ENCODE results near the gene ADGRG1. TPM values are rescaled to one million over a fixed set of nuclear protein-coding genes. Genes with fewer than 3 reads are reported as not detected.

ADGRG1 gene
- total and polyA plus RNA-seq, 2 experiments from 2014 or later = 45.9 to 58.0 TPM

GRCh38 chr16:57699481-57699880, 71.1 kb downstream of the ADGRG1 start:
- DNase-seq (ENCODE audit: low spot score) = no peak
- Histone ChIP-seq H4K20me1 (ENCODE audit: insufficient read depth, poor library complexity, severe bottlenecking) (no peaks in the 10 kb centered on the region), H2AFZ (no peak overlapping the region), H3K4me1 (ENCODE audit: insufficient read depth) (peaks cover 24% of the 10 kb centered on the region), H3K27me3 (no peaks in the 10 kb centered on the region), H3K9me2 (replicated peaks; ENCODE audit: insufficient read depth) (no peaks in the 10 kb centered on the region), H3K4me3 (no peak overlapping the region), H3K4me2 (no peak overlapping the region), H3K79me2 (no peaks in the 10 kb centered on the region), H3K36me3 (replicated peaks; ENCODE audit: insufficient read depth, low read depth) (no peaks in the 10 kb centered on the region), H3K9me3 (ENCODE audit: low read depth) (no peaks in the 10 kb centered on the region), H3K27ac (no peak overlapping the region)
- no peak for TF ChIP-seq EZH2 (IDR thresholded peaks at IDR 0.05; ENCODE audit: borderline replicate concordance)
- no peak for TF ChIP-seq EZH2phosphoT487 (IDR thresholded peaks at IDR 0.05; ENCODE audit: low read depth, severe bottlenecking, unreplicated experiment)
- TF ChIP-seq CTCF (IDR thresholded peaks at IDR 0.05; ENCODE audit: poor library complexity) = no peak
- 90% methylated on average over 3 of the region's 3 CpGs for WGBS (ENCODE audit: low lambda C conversion rate, missing lambda C conversion rate)

- Histone ChIP-seq H3K4me1 (ENCODE audit: insufficient read depth) (peaks cover 28% of the 10 kb centered on the region), H3K36me3 (replicated peaks; ENCODE audit: insufficient read depth, low read depth) (no peaks in the 10 kb centered on the region), H3K4me3 (no peak overlapping the region), H4K20me1 (ENCODE audit: insufficient read depth, poor library complexity, severe bottlenecking) (no peaks in the 10 kb centered on the region), H3K27ac (peak overlapping the region; percentile 72), H3K9me2 (replicated peaks; ENCODE audit: insufficient read depth) (no peaks in the 10 kb centered on the region), H3K9me3 (ENCODE audit: low read depth) (no peaks in the 10 kb centered on the region), H3K79me2 (no peaks in the 10 kb centered on the region), H3K4me2 (no peak overlapping the region), H2AFZ (no peak overlapping the region), H3K27me3 (no peaks in the 10 kb centered on the region)
- no peak for TF ChIP-seq EZH2phosphoT487 (IDR thresholded peaks at IDR 0.05; ENCODE audit: low read depth, severe bottlenecking, unreplicated experiment)
- no peak for TF ChIP-seq EZH2 (IDR thresholded peaks at IDR 0.05; ENCODE audit: borderline replicate concordance)
- no peak for TF ChIP-seq CTCF (IDR thresholded peaks at IDR 0.05; ENCODE audit: poor library complexity)
- DNase-seq (ENCODE audit: low spot score) = no peak
- 88% methylated on average over 7 of the region's 7 CpGs for WGBS (ENCODE audit: low lambda C conversion rate, missing lambda C conversion rate)
These were observed 71.5 kb downstream of the ADGRG1 start for GRCh38 chr16:57699899-57700298.

- H3K27me3 ChIP-seq = no peaks in the 10 kb centered on the region
- H3K9me2 ChIP-seq (replicated peaks; ENCODE audit: insufficient read depth) = no peaks in the 10 kb centered on the region
- H2AFZ ChIP-seq = no peak overlapping the region
- peak overlapping the region; percentile 9 for H3K4me2 ChIP-seq
- no peaks in the 10 kb centered on the region for H3K36me3 ChIP-seq (replicated peaks; ENCODE audit: insufficient read depth, low read depth)
- no peak overlapping the region for H3K4me3 ChIP-seq
- peak overlapping the region; percentile 72 for H3K27ac ChIP-seq
- no peaks in the 10 kb centered on the region for H3K79me2 ChIP-seq
- peak; percentile 51 for DNase-seq (ENCODE audit: low spot score)
- H3K9me3 ChIP-seq (ENCODE audit: low read depth) = no peaks in the 10 kb centered on the region
- TF ChIP-seq CTCF (IDR thresholded peaks at IDR 0.05; ENCODE audit: poor library complexity) (no peak), EZH2 (IDR thresholded peaks at IDR 0.05; ENCODE audit: borderline replicate concordance) (no peak), EZH2phosphoT487 (IDR thresholded peaks at IDR 0.05; ENCODE audit: low read depth, severe bottlenecking, unreplicated experiment) (no peak)
- H4K20me1 ChIP-seq (ENCODE audit: insufficient read depth, poor library complexity, severe bottlenecking) = no peaks in the 10 kb centered on the region
- peaks cover 29% of the 10 kb centered on the region for H3K4me1 ChIP-seq (ENCODE audit: insufficient read depth)
- 41% methylated on average over 10 of the region's 10 CpGs for WGBS (ENCODE audit: low lambda C conversion rate, missing lambda C conversion rate)
These were observed 72.5 kb downstream of the ADGRG1 start for GRCh38 chr16:57700781-57701551.
